Measurements from ENCODE around the gene RUSC1. TPM values are rescaled to one million over a fixed set of nuclear protein-coding genes. Genes with fewer than 3 reads are reported as not detected.

RUSC1 gene
- total and polyA plus RNA-seq, 7 donors: 6.5 to 21.6 (median 10.3) TPM

DNA sequence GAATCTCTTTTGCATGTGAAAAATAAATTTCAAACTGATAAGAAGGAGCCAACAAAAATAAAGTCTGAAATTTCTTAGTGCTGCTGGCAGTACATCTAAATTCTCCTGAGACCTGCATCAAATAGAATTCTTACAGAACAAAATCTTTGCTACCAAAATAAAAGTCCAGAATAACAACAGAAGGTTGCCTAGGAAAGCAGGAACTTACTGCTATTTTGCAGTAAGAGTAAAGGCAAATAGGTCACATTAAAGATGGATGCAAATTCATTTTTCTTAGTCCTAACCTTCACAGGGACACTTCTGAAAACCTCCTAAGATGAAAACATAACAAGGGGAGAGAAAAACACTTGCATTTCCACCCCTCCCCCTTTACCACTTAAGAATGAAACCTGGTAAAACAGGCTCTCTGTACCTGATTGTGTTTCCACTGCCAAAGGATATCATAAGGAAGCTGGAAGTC lies 59.0 kb downstream of the RUSC1 start:
- Histone ChIP-seq H3K27me3 (ENCODE audit: insufficient read depth in 3 of 3, low read length in 2 of 3) (no peaks in the 10 kb centered on the region), H3K27ac (no peak overlapping the region), H3K9me3 (no peaks in the 10 kb centered on the region), H3K4me3 (no peak overlapping the region), H3K36me3 (ENCODE audit: insufficient read depth in 1 of 2, low read depth in 1 of 2) (peaks cover 0 to 81% of the 10 kb centered on the region in 2 donors), H3K4me1 (no peaks in the 10 kb centered on the region)
- peak in 3 of 4 donors; percentile 26 to 56 (median 30) for ATAC-seq
- intact Hi-C loops (cut with DNase I): no loop called here
- no peak for DNase-seq
- TF ChIP-seq, protein P1, sequence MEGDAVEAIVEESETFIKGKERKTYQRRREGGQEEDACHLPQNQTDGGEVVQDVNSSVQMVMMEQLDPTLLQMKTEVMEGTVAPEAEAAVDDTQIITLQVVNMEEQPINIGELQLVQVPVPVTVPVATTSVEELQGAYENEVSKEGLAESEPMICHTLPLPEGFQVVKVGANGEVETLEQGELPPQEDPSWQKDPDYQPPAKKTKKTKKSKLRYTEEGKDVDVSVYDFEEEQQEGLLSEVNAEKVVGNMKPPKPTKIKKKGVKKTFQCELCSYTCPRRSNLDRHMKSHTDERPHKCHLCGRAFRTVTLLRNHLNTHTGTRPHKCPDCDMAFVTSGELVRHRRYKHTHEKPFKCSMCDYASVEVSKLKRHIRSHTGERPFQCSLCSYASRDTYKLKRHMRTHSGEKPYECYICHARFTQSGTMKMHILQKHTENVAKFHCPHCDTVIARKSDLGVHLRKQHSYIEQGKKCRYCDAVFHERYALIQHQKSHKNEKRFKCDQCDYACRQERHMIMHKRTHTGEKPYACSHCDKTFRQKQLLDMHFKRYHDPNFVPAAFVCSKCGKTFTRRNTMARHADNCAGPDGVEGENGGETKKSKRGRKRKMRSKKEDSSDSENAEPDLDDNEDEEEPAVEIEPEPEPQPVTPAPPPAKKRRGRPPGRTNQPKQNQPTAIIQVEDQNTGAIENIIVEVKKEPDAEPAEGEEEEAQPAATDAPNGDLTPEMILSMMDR (IDR thresholded peaks at IDR 0.05): no peak

Other genes starting within 250 kb of the RUSC1 start
- gene EFNA3, start 242.1 kb upstream of the RUSC1 start, total RNA-seq: under 1 TPM in 3 of 4 donors, not detected in 1; 0.32 to 0.69 (median 0.57) TPM
- under 1 TPM; 0.17 to 1.00 (median 0.39) TPM for gene EFNA3, start 242.1 kb upstream of the RUSC1 start, polyA plus RNA-seq
- gene EFNA1, start 193.0 kb upstream of the RUSC1 start, total RNA-seq: 10 to 100 TPM; 11.4 to 42.6 (median 33.0) TPM
- gene EFNA1, start 193.0 kb upstream of the RUSC1 start, polyA plus RNA-seq: 10 to 100 TPM in 2 of 3 donors, 1 to 10 TPM in 1; 5.5 to 15.0 (median 12.4) TPM
- gene SLC50A1, start 185.0 kb upstream of the RUSC1 start, total RNA-seq: 1 to 10 TPM; 6.7 to 8.4 (median 7.8) TPM
- 10 to 100 TPM in 2 of 3 donors, 1 to 10 TPM in 1; 7.5 to 16.2 (median 10.8) TPM for gene SLC50A1, start 185.0 kb upstream of the RUSC1 start, polyA plus RNA-seq
- 10 to 100 TPM; 47.0 to 54.5 (median 50.0) TPM for gene DPM3, start 180.4 kb upstream of the RUSC1 start, total RNA-seq
- 100 to 1,000 TPM; 110 to 123 (median 122) TPM for gene DPM3, start 180.4 kb upstream of the RUSC1 start, polyA plus RNA-seq
- 100 to 1,000 TPM; 115 to 152 (median 118) TPM for gene KRTCAP2, start 147.6 kb upstream of the RUSC1 start, total RNA-seq
- 100 to 1,000 TPM; 137 to 171 (median 149) TPM for gene KRTCAP2, start 147.6 kb upstream of the RUSC1 start, polyA plus RNA-seq
- gene TRIM46, start 147.0 kb upstream of the RUSC1 start, total RNA-seq: under 1 TPM in 2 of 4 donors, not detected in 2; 0.15 to 0.16 TPM
- under 1 TPM in 2 of 3 donors, not detected in 1; 0.03 TPM for gene TRIM46, start 147.0 kb upstream of the RUSC1 start, polyA plus RNA-seq
- 1 to 10 TPM; 3.1 to 8.1 (median 4.5) TPM for gene THBS3, start 113.0 kb upstream of the RUSC1 start, total RNA-seq
- 1 to 10 TPM; 2.8 to 3.5 (median 2.8) TPM for gene THBS3, start 113.0 kb upstream of the RUSC1 start, polyA plus RNA-seq
- 10 to 100 TPM in 3 of 4 donors, 1 to 10 TPM in 1; 8.1 to 17.7 (median 14.0) TPM for gene MTX1, start 112.2 kb upstream of the RUSC1 start, total RNA-seq
- 10 to 100 TPM; 25.8 to 47.1 (median 27.4) TPM for gene MTX1, start 112.2 kb upstream of the RUSC1 start, polyA plus RNA-seq
- gene ENTREP3, start 65.4 kb upstream of the RUSC1 start, total RNA-seq: 10 to 100 TPM; 20.6 to 28.8 (median 23.8) TPM
- 10 to 100 TPM; 17.6 to 61.3 (median 21.2) TPM for gene ENTREP3, start 65.4 kb upstream of the RUSC1 start, polyA plus RNA-seq
- gene SCAMP3, start 58.5 kb upstream of the RUSC1 start, total RNA-seq: 10 to 100 TPM; 49.5 to 70.7 (median 57.2) TPM
- gene SCAMP3, start 58.5 kb upstream of the RUSC1 start, polyA plus RNA-seq: 100 to 1,000 TPM in 2 of 3 donors, 10 to 100 TPM in 1; 75.0 to 159 (median 108) TPM
- gene CLK2, start 47.4 kb upstream of the RUSC1 start, total RNA-seq: 10 to 100 TPM; 11.7 to 28.5 (median 22.7) TPM
- gene CLK2, start 47.4 kb upstream of the RUSC1 start, polyA plus RNA-seq: 10 to 100 TPM; 15.2 to 20.9 (median 15.3) TPM
- gene HCN3, start 43.4 kb upstream of the RUSC1 start, total RNA-seq: under 1 TPM in 3 of 4 donors, not detected in 1; 0.27 to 0.82 (median 0.32) TPM
- under 1 TPM; 0.38 to 0.97 (median 0.52) TPM for gene HCN3, start 43.4 kb upstream of the RUSC1 start, polyA plus RNA-seq
- not detected for gene PKLR, start 19.5 kb upstream of the RUSC1 start, total RNA-seq
- under 1 TPM in 1 of 3 donors, not detected in 2; 0.01 TPM for gene PKLR, start 19.5 kb upstream of the RUSC1 start, polyA plus RNA-seq
- gene FDPS, start 12.0 kb upstream of the RUSC1 start, total RNA-seq: 10 to 100 TPM; 46.2 to 60.8 (median 48.8) TPM
- gene FDPS, start 12.0 kb upstream of the RUSC1 start, polyA plus RNA-seq: 10 to 100 TPM; 53.7 to 85.2 (median 54.9) TPM
- 10 to 100 TPM; 41.6 to 52.0 (median 47.6) TPM for gene ASH1L, start 241.9 kb downstream of the RUSC1 start, total RNA-seq
- 10 to 100 TPM in 1 of 3 donors, 1 to 10 TPM in 2; 6.5 to 29.0 (median 7.8) TPM for gene ASH1L, start 241.9 kb downstream of the RUSC1 start, polyA plus RNA-seq